ENCODE data around the gene RBM19. TPM values are rescaled to one million over a fixed set of nuclear protein-coding genes. Genes with fewer than 3 reads are reported as not detected.

RBM19 gene
- total and polyA plus RNA-seq, 3 donors from 2014 or later: 28.9 to 55.4 (median 49.5) TPM

DNA sequence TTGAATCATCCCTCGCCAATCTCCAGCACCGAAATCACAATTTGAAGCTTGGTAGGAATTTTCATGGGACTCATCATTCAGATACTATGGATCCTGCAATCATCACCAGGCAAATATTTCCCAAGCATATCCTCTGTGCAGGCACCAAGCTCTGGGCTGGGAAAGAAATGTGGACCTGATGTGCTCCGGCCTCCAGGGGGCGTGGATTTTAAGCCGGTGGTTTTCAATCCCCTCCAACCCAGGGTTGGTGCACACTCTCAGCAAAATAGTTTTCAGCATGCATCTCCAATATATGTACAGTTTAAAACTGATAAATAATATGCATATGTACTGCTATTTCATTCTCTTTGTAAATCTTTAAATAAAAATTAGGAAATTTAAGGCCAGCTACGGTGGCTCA lies 98.9 kb downstream of the RBM19 start:
- TF ChIP-seq, protein P1, sequence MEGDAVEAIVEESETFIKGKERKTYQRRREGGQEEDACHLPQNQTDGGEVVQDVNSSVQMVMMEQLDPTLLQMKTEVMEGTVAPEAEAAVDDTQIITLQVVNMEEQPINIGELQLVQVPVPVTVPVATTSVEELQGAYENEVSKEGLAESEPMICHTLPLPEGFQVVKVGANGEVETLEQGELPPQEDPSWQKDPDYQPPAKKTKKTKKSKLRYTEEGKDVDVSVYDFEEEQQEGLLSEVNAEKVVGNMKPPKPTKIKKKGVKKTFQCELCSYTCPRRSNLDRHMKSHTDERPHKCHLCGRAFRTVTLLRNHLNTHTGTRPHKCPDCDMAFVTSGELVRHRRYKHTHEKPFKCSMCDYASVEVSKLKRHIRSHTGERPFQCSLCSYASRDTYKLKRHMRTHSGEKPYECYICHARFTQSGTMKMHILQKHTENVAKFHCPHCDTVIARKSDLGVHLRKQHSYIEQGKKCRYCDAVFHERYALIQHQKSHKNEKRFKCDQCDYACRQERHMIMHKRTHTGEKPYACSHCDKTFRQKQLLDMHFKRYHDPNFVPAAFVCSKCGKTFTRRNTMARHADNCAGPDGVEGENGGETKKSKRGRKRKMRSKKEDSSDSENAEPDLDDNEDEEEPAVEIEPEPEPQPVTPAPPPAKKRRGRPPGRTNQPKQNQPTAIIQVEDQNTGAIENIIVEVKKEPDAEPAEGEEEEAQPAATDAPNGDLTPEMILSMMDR (IDR thresholded peaks at IDR 0.05): no peak
- TF ChIP-seq POLR2A (IDR thresholded peaks at IDR 0.05): no peak
- DNase-seq: no peak
- no peaks in the 10 kb centered on the region for H3K27me3 ChIP-seq
- H3K9me3 ChIP-seq: no peaks in the 10 kb centered on the region
- no peak overlapping the region for H3K4me3 ChIP-seq
- no peaks in the 10 kb centered on the region for H3K36me3 ChIP-seq (ENCODE audit: low read depth, missing control alignments)
- 90 to 94% methylated on average over 6 of the region's 6 CpGs for WGBS, 2 donors
- H3K27ac ChIP-seq: no peak overlapping the region
- peaks cover 11% of the 10 kb centered on the region for H3K4me1 ChIP-seq
- intact Hi-C loops (cut with DNase I; ENCODE audit: low total_unique reads): no loop called here

DNA sequence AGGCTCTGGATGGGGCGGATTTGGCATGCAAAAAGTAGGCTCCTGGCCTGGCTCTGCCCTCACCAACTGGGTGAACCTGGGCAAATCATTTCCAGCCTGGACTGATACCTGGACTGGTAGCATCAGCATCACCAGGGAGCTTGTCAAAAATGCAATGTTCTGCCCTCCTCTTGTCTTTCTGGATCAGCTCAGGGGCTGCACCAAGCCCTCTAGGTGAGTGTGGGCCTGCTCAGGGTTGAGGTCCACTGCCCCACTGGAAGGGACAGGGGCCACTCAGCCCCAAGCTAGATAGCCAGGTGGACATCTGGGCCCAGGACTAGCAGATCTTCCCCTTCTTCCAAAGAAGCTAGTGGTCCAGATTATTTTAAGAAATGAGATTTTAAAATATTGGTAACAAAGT lies 99.6 kb downstream of the RBM19 start:
- Histone ChIP-seq H3K9me3 (no peaks in the 10 kb centered on the region), H3K4me1 (peaks cover 11% of the 10 kb centered on the region), H3K36me3 (ENCODE audit: low read depth, missing control alignments) (no peaks in the 10 kb centered on the region), H3K27ac (no peak overlapping the region), H3K27me3 (no peaks in the 10 kb centered on the region), H3K4me3 (no peak overlapping the region)
- no peak for DNase-seq
- intact Hi-C loops (cut with DNase I; ENCODE audit: low total_unique reads): no loop called here
- TF ChIP-seq, protein P1 (IDR thresholded peaks at IDR 0.05): no peak
- 100% methylated on average over 1 of the region's 1 CpG for WGBS, 2 donors

DNA sequence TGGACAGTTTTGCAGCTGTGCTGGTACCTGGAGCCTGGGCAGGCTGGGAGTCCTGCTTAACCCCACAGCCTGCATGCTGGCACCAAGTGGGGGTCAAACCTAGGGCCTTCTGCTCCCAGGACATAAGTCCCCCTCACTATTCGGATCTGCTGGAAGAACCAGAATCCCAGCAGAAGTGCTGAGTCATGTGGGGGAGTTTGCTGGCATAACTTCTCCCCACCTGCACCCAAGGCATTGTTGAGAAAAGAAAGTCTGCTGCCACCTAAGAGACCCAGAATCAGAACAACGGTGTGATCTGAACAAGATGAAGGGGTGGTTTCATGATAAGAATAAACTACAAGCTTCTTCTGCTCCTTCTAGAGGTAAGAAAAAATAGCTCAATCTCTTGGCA lies 102.7 kb downstream of the RBM19 start:
- intact Hi-C loops (cut with DNase I; ENCODE audit: low total_unique reads): no loop called here
- no peak overlapping the region for H3K4me3 ChIP-seq
- no peak for TF ChIP-seq POLR2A (IDR thresholded peaks at IDR 0.05)
- TF ChIP-seq, protein P1 (IDR thresholded peaks at IDR 0.05): no peak

DNA sequence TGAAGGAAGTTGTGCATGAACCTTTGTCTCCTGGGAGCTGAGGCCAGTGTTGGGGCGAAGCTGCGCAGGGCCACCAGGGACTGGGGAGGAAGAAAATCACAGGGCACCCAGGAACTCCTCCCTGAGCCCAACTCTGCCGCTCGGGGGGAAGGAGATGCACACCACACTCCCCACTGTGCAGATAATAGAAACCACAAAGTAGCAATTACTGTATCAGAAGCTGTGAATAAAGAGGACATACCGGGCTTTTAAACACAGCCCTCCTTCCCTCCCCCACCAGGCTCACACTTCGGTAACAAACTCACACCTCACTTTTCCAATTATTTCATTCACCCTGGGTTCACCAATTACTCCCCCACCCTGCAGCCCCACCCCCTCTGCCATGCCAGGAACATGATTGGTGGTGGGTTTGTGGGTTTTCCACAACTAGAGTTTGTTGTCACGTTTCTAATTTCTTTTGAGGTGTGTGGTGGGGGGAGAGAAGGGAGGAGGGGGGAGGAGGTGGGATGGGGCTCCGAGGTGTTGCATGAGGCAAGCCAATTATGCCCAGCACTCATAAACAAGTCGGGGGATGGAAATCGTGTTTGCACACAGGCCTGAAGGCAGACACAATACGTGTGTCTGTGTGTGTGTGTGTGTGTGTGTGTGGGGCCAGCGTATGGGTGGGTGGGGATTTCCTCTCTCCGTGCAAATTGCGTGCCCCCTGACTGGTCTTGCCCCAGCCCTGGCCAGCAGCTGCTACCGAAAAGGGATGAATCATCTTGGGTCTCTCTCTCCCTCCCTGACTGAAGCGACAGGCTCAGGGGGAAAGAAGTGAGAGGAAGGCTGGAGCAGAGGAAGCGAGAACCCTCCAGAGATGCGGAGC lies 103.3 kb downstream of the RBM19 start:
- 61 to 68% methylated on average over 16 to 18 of the region's 18 CpGs for WGBS, 2 donors
- peak; percentile 48 for DNase-seq

More for the DNA sequence above, 102.7 kb downstream of the RBM19 start:
- WGBS, 2 donors: 66 to 68% methylated on average over 2 of the region's 2 CpGs
- no peak overlapping the region for H3K27ac ChIP-seq
- no peaks in the 10 kb centered on the region for H3K9me3 ChIP-seq
- no peak for DNase-seq
- no peaks in the 10 kb centered on the region for H3K27me3 ChIP-seq
- H3K36me3 ChIP-seq (ENCODE audit: low read depth, missing control alignments): no peaks in the 10 kb centered on the region
- H3K4me1 ChIP-seq: peaks cover 11% of the 10 kb centered on the region

More for the DNA sequence above, 103.3 kb downstream of the RBM19 start:
- Histone ChIP-seq H3K4me3 (no peak overlapping the region), H3K27me3 (no peaks in the 10 kb centered on the region), H3K4me1 (peaks cover 11% of the 10 kb centered on the region), H3K36me3 (ENCODE audit: low read depth, missing control alignments) (no peaks in the 10 kb centered on the region), H3K27ac (no peak overlapping the region), H3K9me3 (no peaks in the 10 kb centered on the region)
- TF ChIP-seq, protein P1 (IDR thresholded peaks at IDR 0.05): no peak
- TF ChIP-seq POLR2A (IDR thresholded peaks at IDR 0.05): no peak
- intact Hi-C loops (cut with DNase I; ENCODE audit: low total_unique reads): no loop called here
